Mesodermal cell (in vitro differentiated cells): ENCODE data around the gene OR52J3.

Experiments
- H3K27ac ChIP-seq: 2 replicates; pipeline ENCODE4 v1.7.0; 2013; ENCODE audit warnings: mild to moderate bottlenecking, low read depth, low read length, moderate library complexity; ENCODE audit not compliant: severe bottlenecking
- H3K36me3 ChIP-seq: 2 replicates; pipeline ENCODE4 v1.7.1; 2013; ENCODE audit warnings: mild to moderate bottlenecking, low read length, moderate library complexity; ENCODE audit not compliant: control insufficient read depth, insufficient read depth
- H3K4me1 ChIP-seq: one replicate; pipeline ENCODE4 v1.7.1; 2013; ENCODE audit warnings: mild to moderate bottlenecking, low read length; ENCODE audit not compliant: insufficient read depth, control insufficient read depth, poor library complexity, severe bottlenecking
- H3K4me3 ChIP-seq: 2 replicates; pipeline ENCODE4 v1.7.0; 2013; ENCODE audit warnings: low read length, control low read depth, mild to moderate bottlenecking; ENCODE audit not compliant: insufficient read depth, poor library complexity, severe bottlenecking; ENCODE audit errors: extremely low read depth
- H3K9me3 ChIP-seq: 2 replicates; pipeline ENCODE4 v1.7.1; 2013; ENCODE audit warnings: mild to moderate bottlenecking, low read length, moderate library complexity; ENCODE audit not compliant: control insufficient read depth
- WGBS, 2 experiments: methylation state at CpG; one replicate each; pipeline ENCODE4 v1.1.5; 2013; ENCODE audit warnings: missing lambda C conversion rate in 2 of 2; ENCODE audit not compliant: insufficient coverage in 2 of 2; 5-methylcytosine and 5-hydroxymethylcytosine counted together

OR52J3 gene

DNA sequence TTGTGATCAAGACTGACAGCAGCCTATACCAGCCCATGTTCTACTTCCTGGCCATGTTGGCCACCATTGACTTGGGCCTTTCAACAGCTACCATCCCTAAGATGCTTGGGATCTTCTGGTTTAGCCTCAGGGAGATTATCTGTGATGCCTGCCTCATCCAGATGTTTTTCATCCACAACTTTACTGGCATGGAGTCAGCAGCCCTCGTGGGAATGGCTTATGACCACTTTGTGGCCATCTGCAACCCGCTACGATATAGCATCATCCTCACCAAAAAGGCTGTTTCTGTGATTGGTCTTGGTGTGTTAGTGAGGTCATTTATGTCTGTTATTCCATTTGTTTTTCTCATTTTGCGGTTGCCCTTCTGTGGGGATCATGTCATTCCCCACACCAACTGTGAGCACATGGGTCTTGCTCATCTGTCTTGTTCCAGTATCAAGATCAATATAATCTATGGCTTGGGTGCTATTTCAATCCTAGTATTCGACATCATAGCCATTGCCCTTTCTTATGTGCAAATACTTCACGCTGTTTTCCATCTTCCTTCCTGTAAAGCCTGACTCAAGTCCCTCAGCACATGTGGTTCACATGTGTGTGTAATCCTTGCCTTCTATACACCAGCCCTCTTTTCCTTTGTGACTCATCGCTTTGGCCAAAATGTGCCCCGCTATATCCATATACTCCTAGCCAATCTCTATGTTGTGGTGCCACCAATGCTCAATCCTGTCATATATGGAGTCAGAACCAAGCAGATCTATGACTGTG lies 46.7 kb downstream of the OR52J3 start:
- Histone ChIP-seq H3K4me3 (no peak overlapping the region), H3K27ac (no peak overlapping the region), H3K4me1 (no peaks in the 10 kb centered on the region), H3K36me3 (no peaks in the 10 kb centered on the region), H3K9me3 (no peaks in the 10 kb centered on the region)
- 89 to 100% methylated on average over 3 of the region's 8 CpGs for WGBS, 2 experiments

DNA sequence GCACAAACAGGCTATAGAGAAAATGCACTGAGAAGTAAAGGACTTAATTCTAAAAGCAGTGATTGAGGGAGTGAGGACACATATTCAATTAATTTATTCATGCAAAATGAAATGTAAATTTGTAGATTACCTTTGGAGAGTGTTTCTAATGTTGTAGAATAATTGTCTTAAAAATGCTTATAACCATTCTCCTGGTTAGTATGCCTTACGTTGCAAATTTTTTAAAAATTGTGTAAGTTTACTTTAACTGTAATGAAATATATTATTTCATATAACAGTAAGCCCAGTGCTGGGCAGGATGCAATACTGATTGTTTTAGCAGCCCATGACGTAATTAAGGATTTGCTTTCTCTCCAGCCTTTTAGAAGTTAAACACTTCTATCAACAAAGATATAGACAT lies 49.7 kb downstream of the OR52J3 start:
- Histone ChIP-seq H3K9me3 (no peaks in the 10 kb centered on the region), H3K27ac (no peak overlapping the region), H3K4me1 (no peaks in the 10 kb centered on the region), H3K36me3 (no peaks in the 10 kb centered on the region), H3K4me3 (no peak overlapping the region)
- no CpG with 5 or more reads among the region's 2 CpGs for WGBS, 2 experiments
